Measurements from ENCODE around the gene SLC17A5.
"Not testable (repeated sequence)": the region's sequence is repeated elsewhere in the genome, so short reads cannot be mapped to it uniquely, and the experiment has no call there.

Gene SLC17A5

DNA sequence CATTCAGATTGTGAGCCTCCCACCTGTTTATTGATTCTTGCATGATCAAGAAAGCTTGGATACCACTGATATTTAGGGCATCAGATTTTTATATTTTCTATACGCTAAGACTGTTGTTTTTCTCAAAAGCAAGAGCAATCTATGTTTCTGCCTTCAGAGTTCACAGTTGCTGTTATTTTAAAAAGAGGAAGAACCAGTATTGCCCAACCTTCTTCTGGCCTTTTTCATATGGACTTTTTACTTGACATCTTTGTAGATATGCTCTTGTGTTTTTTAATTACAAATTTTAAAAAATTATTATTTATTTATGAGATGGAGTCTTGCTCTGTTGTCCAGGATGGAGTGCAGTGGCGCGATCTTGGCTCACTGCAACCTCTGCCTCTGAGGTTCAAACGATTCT lies 28.9 kb downstream of the SLC17A5 start:
- Histone ChIP-seq H3K4me3 (ENCODE audit: insufficient read depth, low read depth, low read length) (no peak overlapping the region), H3K4me1 (ENCODE audit: control insufficient read depth, insufficient read depth, low read length) (no peaks in the 10 kb centered on the region), H3K27me3 (ENCODE audit: control insufficient read depth, insufficient read depth, low read length, poor library complexity, severe bottlenecking) (no peaks in the 10 kb centered on the region), H3K27ac (ENCODE audit: insufficient read depth, low read depth, low read length, poor library complexity, severe bottlenecking) (no peak overlapping the region), H3K36me3 (ENCODE audit: control insufficient read depth, insufficient read depth, low read length) (no peaks in the 10 kb centered on the region), H3K9me3 (ENCODE audit: control insufficient read depth, low read length) (no peaks in the 10 kb centered on the region)
- WGBS, 2 experiments, result 96 to 98% methylated on average over 4 of the region's 4 CpGs

DNA sequence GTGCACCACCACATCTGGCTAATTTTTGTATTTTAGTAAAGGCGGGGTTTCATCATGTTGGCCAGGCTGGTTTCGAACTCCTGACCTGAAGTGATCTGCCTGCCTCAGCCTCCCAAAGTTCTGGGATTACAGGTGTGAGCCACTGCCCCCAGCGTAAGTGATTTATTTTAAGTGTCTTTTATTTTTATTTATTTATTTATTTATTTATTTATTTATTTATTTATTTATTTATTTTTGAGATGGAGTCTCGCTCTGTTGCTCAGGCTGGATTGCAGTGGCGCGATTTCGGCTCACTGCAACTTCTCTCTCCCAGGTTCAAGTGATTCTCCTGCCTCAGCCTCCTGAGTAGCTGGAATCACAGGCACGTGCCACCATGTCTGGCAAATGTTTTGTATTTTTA lies 30.3 kb downstream of the SLC17A5 start:
- H3K36me3 ChIP-seq (ENCODE audit: control insufficient read depth, insufficient read depth, low read length); H3K9me3 ChIP-seq (ENCODE audit: control insufficient read depth, low read length); H3K4me3 ChIP-seq (ENCODE audit: insufficient read depth, low read depth, low read length); H3K27ac ChIP-seq (ENCODE audit: insufficient read depth, low read depth, low read length, poor library complexity, severe bottlenecking); H3K27me3 ChIP-seq (ENCODE audit: control insufficient read depth, insufficient read depth, low read length, poor library complexity, severe bottlenecking); H3K4me1 ChIP-seq (ENCODE audit: control insufficient read depth, insufficient read depth, low read length): not testable (repeated sequence)
- WGBS, 2 experiments, result 94 to 96% methylated on average over 7 to 8 of the region's 8 CpGs

DNA sequence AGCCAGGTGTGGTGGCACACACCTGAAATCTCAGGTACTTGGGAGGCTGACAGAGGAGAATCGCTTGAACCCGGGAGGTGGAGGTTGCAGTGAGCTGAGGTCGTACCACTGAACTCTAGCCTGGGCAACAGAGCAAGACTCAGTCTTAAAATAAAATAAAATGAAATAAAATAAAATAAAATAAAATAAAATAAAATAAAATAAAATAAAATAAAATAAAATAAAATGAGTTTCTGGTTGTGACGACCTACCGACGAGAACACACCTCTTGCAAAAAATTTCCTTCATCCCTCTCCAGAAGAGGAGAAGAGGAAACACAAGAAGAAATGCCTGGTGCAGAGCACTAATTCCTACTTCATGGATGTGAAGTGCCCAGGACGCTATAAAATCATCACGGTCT lies 35.7 kb downstream of the SLC17A5 start:
- WGBS, 2 experiments, result 91 to 95% methylated on average over 8 of the region's 8 CpGs

DNA sequence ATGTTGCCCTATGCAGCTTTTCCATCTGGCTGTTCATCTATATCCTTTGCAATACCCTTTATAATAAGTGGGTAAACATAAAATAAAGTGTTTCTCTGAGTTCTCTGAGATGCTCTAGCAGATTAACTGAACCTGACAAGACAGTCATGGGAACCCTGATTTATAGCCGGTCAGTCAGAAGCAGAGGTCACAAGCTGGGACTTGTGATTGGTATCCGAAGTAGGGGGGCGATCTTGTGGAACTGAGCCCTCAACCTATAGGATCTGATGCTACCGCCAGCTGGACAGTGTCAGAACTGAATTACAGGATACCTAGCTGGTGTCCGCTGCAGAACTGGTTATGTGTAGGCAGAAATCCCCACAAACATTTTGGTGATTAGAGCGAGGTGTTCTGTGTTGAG lies 39.0 kb downstream of the SLC17A5 start:
- Histone ChIP-seq H3K4me1 (ENCODE audit: control insufficient read depth, insufficient read depth, low read length) (no peaks in the 10 kb centered on the region), H3K36me3 (ENCODE audit: control insufficient read depth, insufficient read depth, low read length) (no peaks in the 10 kb centered on the region), H3K27me3 (ENCODE audit: control insufficient read depth, insufficient read depth, low read length, poor library complexity, severe bottlenecking) (no peaks in the 10 kb centered on the region), H3K9me3 (ENCODE audit: control insufficient read depth, low read length) (no peaks in the 10 kb centered on the region), H3K4me3 (ENCODE audit: insufficient read depth, low read depth, low read length) (no peak overlapping the region), H3K27ac (ENCODE audit: insufficient read depth, low read depth, low read length, poor library complexity, severe bottlenecking) (no peak overlapping the region)
- 92 to 94% methylated on average over 5 of the region's 6 CpGs for WGBS, 2 experiments

More for the DNA sequence above, 35.7 kb downstream of the SLC17A5 start:
- H3K36me3 ChIP-seq (ENCODE audit: control insufficient read depth, insufficient read depth, low read length); H3K9me3 ChIP-seq (ENCODE audit: control insufficient read depth, low read length); H3K4me1 ChIP-seq (ENCODE audit: control insufficient read depth, insufficient read depth, low read length); H3K27ac ChIP-seq (ENCODE audit: insufficient read depth, low read depth, low read length, poor library complexity, severe bottlenecking); H3K27me3 ChIP-seq (ENCODE audit: control insufficient read depth, insufficient read depth, low read length, poor library complexity, severe bottlenecking); H3K4me3 ChIP-seq (ENCODE audit: insufficient read depth, low read depth, low read length): not testable (repeated sequence)

DNA sequence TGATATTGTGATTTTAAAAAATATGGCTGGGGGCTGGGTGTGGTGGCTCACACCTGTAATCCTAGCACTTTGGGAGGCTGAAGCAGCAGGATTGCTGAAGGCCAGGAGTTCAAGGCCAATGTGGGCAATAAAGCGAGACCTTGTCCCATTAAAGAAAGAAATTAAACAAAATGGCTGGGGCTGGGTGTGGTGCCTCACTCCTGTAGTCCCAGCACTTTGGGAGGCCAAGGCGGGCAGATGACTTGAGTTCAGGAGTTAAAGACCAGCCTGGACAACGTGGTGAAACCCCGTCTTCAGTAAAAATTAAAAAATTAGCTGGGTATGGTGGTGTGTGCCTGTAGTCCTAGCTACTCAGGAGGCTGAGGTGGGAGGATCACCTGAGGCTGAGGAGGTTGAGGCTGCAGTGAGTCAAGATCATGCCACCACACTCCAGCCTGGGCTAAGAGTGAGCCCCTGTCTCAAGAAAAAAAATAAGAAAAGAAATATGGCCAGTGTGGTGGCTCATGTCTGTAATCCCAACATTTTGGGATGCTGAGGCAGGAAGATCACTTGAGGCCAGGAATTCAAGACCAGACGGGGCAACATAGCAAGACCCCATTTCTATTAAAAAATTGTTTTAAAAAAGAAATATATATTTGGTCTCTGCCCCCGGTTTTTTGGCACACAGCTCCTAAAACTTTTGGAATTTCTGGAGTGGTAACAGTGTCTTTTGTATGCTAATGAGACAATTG lies 39.8 kb downstream of the SLC17A5 start:
- no peaks in the 10 kb centered on the region for H3K36me3 ChIP-seq (ENCODE audit: control insufficient read depth, insufficient read depth, low read length)
- H3K4me1 ChIP-seq (ENCODE audit: control insufficient read depth, insufficient read depth, low read length), result no peaks in the 10 kb centered on the region
- H3K4me3 ChIP-seq (ENCODE audit: insufficient read depth, low read depth, low read length), result no peak overlapping the region
- WGBS, 2 experiments, result 97% methylated on average over 6 of the region's 6 CpGs
- no peaks in the 10 kb centered on the region for H3K27me3 ChIP-seq (ENCODE audit: control insufficient read depth, insufficient read depth, low read length, poor library complexity, severe bottlenecking)
- no peaks in the 10 kb centered on the region for H3K9me3 ChIP-seq (ENCODE audit: control insufficient read depth, low read length)
- H3K27ac ChIP-seq (ENCODE audit: insufficient read depth, low read depth, low read length, poor library complexity, severe bottlenecking), result no peak overlapping the region

DNA sequence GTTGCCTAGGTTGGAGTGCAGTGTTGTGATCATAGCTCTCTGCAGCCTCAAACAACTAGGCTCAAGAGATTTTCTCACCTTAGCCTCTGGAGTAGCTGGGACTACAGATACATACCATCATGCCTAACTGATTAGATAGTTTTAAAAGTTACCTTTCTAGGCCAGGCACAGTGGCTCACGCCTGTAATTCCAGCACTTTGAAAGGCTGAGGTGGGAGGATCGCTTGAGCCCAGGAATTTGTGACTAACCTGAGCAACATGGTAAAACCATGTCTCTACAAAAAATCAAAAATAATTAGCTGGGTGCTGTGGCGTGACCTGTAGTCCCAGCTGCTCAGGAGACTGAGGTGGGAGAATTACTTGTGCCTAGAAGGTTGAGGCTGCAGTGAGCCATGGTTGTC lies 41.2 kb downstream of the SLC17A5 start:
- H3K27ac ChIP-seq (ENCODE audit: insufficient read depth, low read depth, low read length, poor library complexity, severe bottlenecking), result no peak overlapping the region
- H3K36me3 ChIP-seq (ENCODE audit: control insufficient read depth, insufficient read depth, low read length), result no peaks in the 10 kb centered on the region
- no peaks in the 10 kb centered on the region for H3K27me3 ChIP-seq (ENCODE audit: control insufficient read depth, insufficient read depth, low read length, poor library complexity, severe bottlenecking)
- H3K4me1 ChIP-seq (ENCODE audit: control insufficient read depth, insufficient read depth, low read length), result no peaks in the 10 kb centered on the region
- no peak overlapping the region for H3K4me3 ChIP-seq (ENCODE audit: insufficient read depth, low read depth, low read length)
- no peaks in the 10 kb centered on the region for H3K9me3 ChIP-seq (ENCODE audit: control insufficient read depth, low read length)
- WGBS, 2 experiments, result 92 to 93% methylated on average over 3 of the region's 3 CpGs

DNA sequence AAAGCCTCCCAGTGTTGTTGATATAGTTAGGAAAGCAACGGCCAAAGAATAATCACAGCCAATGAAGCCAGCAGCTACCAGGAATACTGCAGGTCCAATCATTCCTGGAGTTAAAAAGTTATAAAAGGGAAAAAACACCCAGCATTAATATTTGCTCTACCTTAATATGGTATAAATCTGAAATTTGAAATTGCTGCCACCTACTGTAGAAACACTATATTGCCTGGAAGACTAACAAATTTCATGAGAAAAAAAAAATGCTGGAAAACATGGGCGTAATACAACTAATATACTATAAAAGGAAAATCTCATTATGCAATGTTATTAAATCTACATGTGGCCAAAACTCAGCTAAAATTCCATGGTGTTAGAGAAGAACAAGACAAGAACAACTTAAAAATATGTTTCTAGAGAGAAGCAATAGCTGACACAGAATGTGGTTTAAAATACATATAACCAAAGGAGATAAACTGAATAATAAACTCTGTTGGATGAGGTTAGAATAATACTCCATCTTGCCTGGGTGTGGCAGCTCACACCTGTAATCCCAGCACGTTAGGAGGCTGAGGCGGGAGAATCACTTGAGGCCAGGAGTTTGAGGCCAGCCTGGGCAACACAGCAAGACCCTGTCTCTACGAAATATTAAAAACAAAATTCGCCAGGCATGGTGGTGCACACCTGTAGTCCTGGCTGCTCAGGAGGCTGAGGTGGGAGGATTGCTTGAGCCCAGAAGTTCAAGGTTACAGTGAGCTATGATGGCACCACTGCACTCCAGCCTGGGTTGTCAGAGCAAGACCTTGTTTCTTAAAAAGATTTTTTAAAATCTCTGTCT lies 43.1 kb downstream of the SLC17A5 start:
- no peak overlapping the region for H3K27ac ChIP-seq (ENCODE audit: insufficient read depth, low read depth, low read length, poor library complexity, severe bottlenecking)
- WGBS, 2 experiments, result 92 to 94% methylated on average over 5 of the region's 6 CpGs
- no peak overlapping the region for H3K4me3 ChIP-seq (ENCODE audit: insufficient read depth, low read depth, low read length)
- no peaks in the 10 kb centered on the region for H3K9me3 ChIP-seq (ENCODE audit: control insufficient read depth, low read length)
- no peaks in the 10 kb centered on the region for H3K4me1 ChIP-seq (ENCODE audit: control insufficient read depth, insufficient read depth, low read length)
- no peaks in the 10 kb centered on the region for H3K27me3 ChIP-seq (ENCODE audit: control insufficient read depth, insufficient read depth, low read length, poor library complexity, severe bottlenecking)
- H3K36me3 ChIP-seq (ENCODE audit: control insufficient read depth, insufficient read depth, low read length), result no peaks in the 10 kb centered on the region

DNA sequence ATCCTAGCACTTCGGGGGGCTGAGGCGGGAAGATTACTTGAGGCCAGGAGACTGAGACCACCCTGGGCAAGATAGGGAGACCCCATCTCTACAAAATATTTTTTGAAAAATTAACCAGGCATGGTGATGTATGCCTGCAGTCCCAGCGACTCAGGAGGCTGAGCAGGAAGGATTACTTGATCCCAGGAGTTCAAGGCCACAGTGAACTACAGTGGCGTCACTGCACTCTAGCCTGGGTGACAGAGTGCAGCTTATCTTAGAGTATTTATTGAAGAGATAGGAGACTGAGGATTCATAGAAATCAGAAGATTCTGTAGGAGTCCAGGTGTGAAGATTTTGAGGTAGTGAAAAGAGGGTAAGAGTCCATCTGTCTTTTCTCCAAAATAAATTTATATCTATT lies 45.0 kb downstream of the SLC17A5 start:
- Histone ChIP-seq H3K4me3 (ENCODE audit: insufficient read depth, low read depth, low read length) (no peak overlapping the region), H3K4me1 (ENCODE audit: control insufficient read depth, insufficient read depth, low read length) (no peaks in the 10 kb centered on the region), H3K9me3 (ENCODE audit: control insufficient read depth, low read length) (no peaks in the 10 kb centered on the region), H3K36me3 (ENCODE audit: control insufficient read depth, insufficient read depth, low read length) (no peaks in the 10 kb centered on the region), H3K27me3 (ENCODE audit: control insufficient read depth, insufficient read depth, low read length, poor library complexity, severe bottlenecking) (no peaks in the 10 kb centered on the region), H3K27ac (ENCODE audit: insufficient read depth, low read depth, low read length, poor library complexity, severe bottlenecking) (no peak overlapping the region)
- WGBS, 2 experiments, result 92 to 94% methylated on average over 4 of the region's 4 CpGs

DNA sequence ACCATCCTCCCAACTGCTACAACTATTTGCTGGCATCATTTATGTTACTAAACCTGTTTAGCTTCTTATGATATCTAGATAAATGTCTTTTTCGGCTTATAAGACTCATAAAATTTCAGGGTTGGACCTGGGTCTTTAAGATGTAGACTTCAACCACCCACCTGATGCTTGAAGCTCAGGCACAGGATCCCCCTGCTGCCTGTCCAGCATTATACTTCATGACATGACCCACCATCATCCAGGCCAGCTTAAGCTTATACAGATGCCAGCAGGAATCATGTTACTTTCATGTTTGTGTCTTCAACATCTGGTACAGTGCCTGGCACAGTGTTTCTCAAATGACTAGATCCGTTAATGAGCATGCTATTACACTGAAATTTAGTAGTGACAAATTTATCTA lies 47.4 kb downstream of the SLC17A5 start:
- no peaks in the 10 kb centered on the region for H3K36me3 ChIP-seq (ENCODE audit: control insufficient read depth, insufficient read depth, low read length)
- no peaks in the 10 kb centered on the region for H3K27me3 ChIP-seq (ENCODE audit: control insufficient read depth, insufficient read depth, low read length, poor library complexity, severe bottlenecking)
- no peak overlapping the region for H3K27ac ChIP-seq (ENCODE audit: insufficient read depth, low read depth, low read length, poor library complexity, severe bottlenecking)
- H3K4me3 ChIP-seq (ENCODE audit: insufficient read depth, low read depth, low read length), result no peak overlapping the region
- no peaks in the 10 kb centered on the region for H3K9me3 ChIP-seq (ENCODE audit: control insufficient read depth, low read length)
- 93 to 100% methylated on average over 2 of the region's 2 CpGs for WGBS, 2 experiments
- no peaks in the 10 kb centered on the region for H3K4me1 ChIP-seq (ENCODE audit: control insufficient read depth, insufficient read depth, low read length)

DNA sequence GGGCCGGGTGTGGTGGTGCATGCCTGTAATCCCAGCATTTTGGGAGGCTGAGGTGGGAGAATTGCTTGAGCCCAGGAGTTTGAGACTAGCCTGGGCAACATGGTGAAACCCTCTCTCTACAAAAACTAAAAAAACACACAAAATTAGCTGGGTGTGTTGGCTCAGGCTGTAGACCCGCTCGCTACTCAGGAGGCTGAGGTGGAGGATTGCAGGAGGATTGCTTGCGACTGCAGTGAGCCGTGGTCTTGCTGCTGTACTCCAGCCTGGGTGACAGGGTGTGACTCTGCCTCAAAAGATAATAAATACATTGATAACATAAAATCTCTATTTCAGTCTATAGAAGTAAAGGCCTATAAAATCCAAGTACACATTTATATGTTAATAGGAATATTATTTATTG lies 49.3 kb downstream of the SLC17A5 start:
- WGBS, 2 experiments, result 83 to 95% methylated on average over 4 to 5 of the region's 5 CpGs
- Histone ChIP-seq H3K27me3 (ENCODE audit: control insufficient read depth, insufficient read depth, low read length, poor library complexity, severe bottlenecking) (no peaks in the 10 kb centered on the region), H3K27ac (ENCODE audit: insufficient read depth, low read depth, low read length, poor library complexity, severe bottlenecking) (no peak overlapping the region), H3K36me3 (ENCODE audit: control insufficient read depth, insufficient read depth, low read length) (no peaks in the 10 kb centered on the region), H3K4me3 (ENCODE audit: insufficient read depth, low read depth, low read length) (no peak overlapping the region), H3K9me3 (ENCODE audit: control insufficient read depth, low read length) (no peaks in the 10 kb centered on the region), H3K4me1 (ENCODE audit: control insufficient read depth, insufficient read depth, low read length) (no peaks in the 10 kb centered on the region)
